Mesendoderm (in vitro differentiated cells): Measurements from ENCODE around the gene TEAD1.

Source experiments
- DNase-seq: peaks from one replicate; pipeline ENCODE4 v3.0.0; 2013
- H2AK5ac ChIP-seq: 2 replicates; pipeline ENCODE4 v1.6.1; 2013; ENCODE audit warnings: low read length, inconsistent platforms
- H2BK120ac ChIP-seq: 2 replicates; pipeline ENCODE4 v1.6.1; 2013; ENCODE audit warnings: low read depth, mild to moderate bottlenecking, low read length, moderate library complexity, mixed read lengths
- H2BK15ac ChIP-seq: replicated peaks from 2 replicates; pipeline ENCODE4 v1.6.1; 2013; ENCODE audit warnings: low read depth, mild to moderate bottlenecking, moderate library complexity
- H2BK5ac ChIP-seq: 2 replicates; pipeline ENCODE4 v1.6.1; 2013; ENCODE audit warnings: low read length, inconsistent platforms
- H3K18ac ChIP-seq: 2 replicates; pipeline ENCODE4 v1.6.1; 2013; ENCODE audit warnings: mild to moderate bottlenecking, low read length, mixed read lengths
- H3K23ac ChIP-seq: one replicate; pipeline ENCODE4 v1.6.1; 2013; ENCODE audit warnings: low read length
- H3K27ac ChIP-seq: 2 replicates; pipeline ENCODE4 v1.5.1; 2013; ENCODE audit warnings: low read depth, mild to moderate bottlenecking, inconsistent platforms, low read length, moderate library complexity
- H3K27me3 ChIP-seq: 2 replicates; pipeline ENCODE4 v1.6.1; 2013; ENCODE audit warnings: low read length, control low read depth, mild to moderate bottlenecking, inconsistent platforms; ENCODE audit not compliant: insufficient read depth, poor library complexity
- H3K36me3 ChIP-seq: 2 replicates; pipeline ENCODE4 v1.6.1; 2013; ENCODE audit warnings: low read length, inconsistent platforms; ENCODE audit not compliant: control insufficient read depth, insufficient read depth
- H3K4ac ChIP-seq: one replicate; pipeline ENCODE4 v1.6.1; 2013; ENCODE audit warnings: low read depth, mild to moderate bottlenecking, low read length, moderate library complexity
- H3K4me1 ChIP-seq: 2 replicates; pipeline ENCODE4 v1.6.1; 2013; ENCODE audit warnings: low read depth, low read length, inconsistent platforms; ENCODE audit not compliant: control insufficient read depth
- H3K4me2 ChIP-seq: 2 replicates; pipeline ENCODE4 v1.6.1; 2013; ENCODE audit warnings: low read length
- H3K4me3 ChIP-seq: 2 replicates; pipeline ENCODE4 v1.5.1; 2013; ENCODE audit warnings: mild to moderate bottlenecking, low read length
- H3K56ac ChIP-seq: one replicate; pipeline ENCODE4 v1.6.1; 2013; ENCODE audit warnings: low read length
- H3K79me1 ChIP-seq: 2 replicates; pipeline ENCODE4 v1.6.1; 2013; ENCODE audit warnings: low read length, inconsistent platforms
- H3K79me2 ChIP-seq: 2 replicates; pipeline ENCODE4 v1.6.1; 2013; ENCODE audit warnings: mild to moderate bottlenecking, low read length; ENCODE audit not compliant: control insufficient read depth, insufficient read depth
- H3K9ac ChIP-seq: 2 replicates; pipeline ENCODE4 v1.6.1; 2013; ENCODE audit warnings: low read length, inconsistent platforms
- H4K5ac ChIP-seq: one replicate; pipeline ENCODE4 v1.6.1; 2013; ENCODE audit warnings: low read length
- H4K8ac ChIP-seq: one replicate; pipeline ENCODE4 v1.6.1; 2013; ENCODE audit warnings: low read depth, mild to moderate bottlenecking, control low read depth, low read length, moderate library complexity
- WGBS: extraction: QIAGEN DNeasy Blood & Tissue Kit; methylation state at CpG from one replicate; pipeline ENCODE4 v1.1.7; 2013; ENCODE audit warnings: low lambda C conversion rate, missing lambda C conversion rate; ENCODE audit not compliant: insufficient coverage; ENCODE audit errors: extremely low coverage; 5-methylcytosine and 5-hydroxymethylcytosine counted together

TEAD1 gene

GRCh38 chr11:12864316-12865156, 190.3 kb downstream of the TEAD1 start:
- Histone ChIP-seq H3K4ac (peak overlapping the region; percentile 44), H2AK5ac (no peak overlapping the region), H3K4me3 (no peak overlapping the region), H3K27ac (peak overlapping the region; percentile 91), H2BK15ac (no peak overlapping the region), H3K9ac (peak overlapping the region; percentile 52), H3K27me3 (no peaks in the 10 kb centered on the region), H3K79me2 (peaks cover 14% of the 10 kb centered on the region), H3K79me1 (peaks cover 19% of the 10 kb centered on the region), H3K4me1 (peaks cover 22% of the 10 kb centered on the region), H3K56ac (peak overlapping the region; percentile 70), H3K23ac (no peak overlapping the region), H2BK120ac (no peak overlapping the region), H4K8ac (no peak overlapping the region), H3K4me2 (peak overlapping the region; percentile 33), H4K5ac (no peak overlapping the region), H3K18ac (peak overlapping the region; percentile 86), H3K36me3 (no peaks in the 10 kb centered on the region), H2BK5ac (peak overlapping the region; percentile 85)
- no CpG with 5 or more reads among the region's 13 CpGs for WGBS
- DNase-seq, result peak; percentile 100

- Histone ChIP-seq H3K4ac (no peak overlapping the region), H3K9ac (no peak overlapping the region), H3K36me3 (no peaks in the 10 kb centered on the region), H3K23ac (no peak overlapping the region), H3K27me3 (no peaks in the 10 kb centered on the region), H3K4me3 (no peak overlapping the region), H3K79me2 (peaks cover 4% of the 10 kb centered on the region), H2BK15ac (no peak overlapping the region), H3K18ac (no peak overlapping the region), H3K4me2 (no peak overlapping the region), H2AK5ac (no peak overlapping the region), H4K5ac (no peak overlapping the region), H2BK120ac (no peak overlapping the region), H4K8ac (no peak overlapping the region), H3K56ac (no peak overlapping the region), H3K79me1 (peaks cover 13% of the 10 kb centered on the region), H3K4me1 (peaks cover 22% of the 10 kb centered on the region), H2BK5ac (no peak overlapping the region), H3K27ac (no peak overlapping the region)
- no peak for DNase-seq
- WGBS, result no CpG with 5 or more reads among the region's 6 CpGs
Measured at GRCh38 chr11:12865863-12866595, 191.8 kb downstream of the TEAD1 start.

- Histone ChIP-seq H3K36me3 (no peaks in the 10 kb centered on the region), H3K23ac (no peak overlapping the region), H3K4me2 (no peak overlapping the region), H4K5ac (no peak overlapping the region), H2BK120ac (no peak overlapping the region), H3K27ac (no peak overlapping the region), H3K4ac (no peak overlapping the region), H3K27me3 (no peaks in the 10 kb centered on the region), H3K4me1 (peaks cover 20% of the 10 kb centered on the region), H2BK5ac (no peak overlapping the region), H3K79me2 (peaks cover 4% of the 10 kb centered on the region), H4K8ac (no peak overlapping the region), H3K4me3 (no peak overlapping the region), H2AK5ac (no peak overlapping the region), H3K9ac (no peak overlapping the region), H3K56ac (no peak overlapping the region), H2BK15ac (no peak overlapping the region), H3K18ac (no peak overlapping the region), H3K79me1 (peaks cover 16% of the 10 kb centered on the region)
- WGBS, result no CpG with 5 or more reads among the region's 2 CpGs
- DNase-seq, result peak; percentile 68
Measured at GRCh38 chr11:12867531-12867930, 193.3 kb downstream of the TEAD1 start.

GRCh38 chr11:12868315-12869073, 194.3 kb downstream of the TEAD1 start:
- no CpG with 5 or more reads among the region's 3 CpGs for WGBS
- peaks cover 14% of the 10 kb centered on the region for H3K4me1 ChIP-seq

GRCh38 chr11:12871241-12871640, 197.0 kb downstream of the TEAD1 start:
- H3K23ac ChIP-seq, result no peak overlapping the region
- H3K36me3 ChIP-seq, result no peaks in the 10 kb centered on the region
- no peak for DNase-seq
- H4K8ac ChIP-seq, result no peak overlapping the region
- H3K27ac ChIP-seq, result no peak overlapping the region
- H3K4me3 ChIP-seq, result no peak overlapping the region
- WGBS, result no CpG with 5 or more reads among the region's 2 CpGs
- H3K27me3 ChIP-seq, result no peaks in the 10 kb centered on the region
- H3K18ac ChIP-seq, result no peak overlapping the region
- H2BK5ac ChIP-seq, result no peak overlapping the region
- H2BK120ac ChIP-seq, result no peak overlapping the region
- H3K9ac ChIP-seq, result no peak overlapping the region
- H3K4me1 ChIP-seq, result peaks cover 6% of the 10 kb centered on the region
- no peak overlapping the region for H2BK15ac ChIP-seq
- H3K56ac ChIP-seq, result no peak overlapping the region
- H2AK5ac ChIP-seq, result no peak overlapping the region
- H3K4me2 ChIP-seq, result no peak overlapping the region
- peaks cover 18% of the 10 kb centered on the region for H3K79me1 ChIP-seq
- no peak overlapping the region for H3K4ac ChIP-seq
- no peak overlapping the region for H4K5ac ChIP-seq
- no peaks in the 10 kb centered on the region for H3K79me2 ChIP-seq

More at GRCh38 chr11:12868315-12869073, 194.3 kb downstream of the TEAD1 start:
- H2AK5ac ChIP-seq, result no peak overlapping the region
- DNase-seq, result peak; percentile 48
- H3K4me3 ChIP-seq, result no peak overlapping the region
- H4K8ac ChIP-seq, result no peak overlapping the region
- no peak overlapping the region for H2BK5ac ChIP-seq
- no peak overlapping the region for H3K23ac ChIP-seq
- no peak overlapping the region for H3K56ac ChIP-seq
- no peaks in the 10 kb centered on the region for H3K36me3 ChIP-seq
- no peak overlapping the region for H3K18ac ChIP-seq
- H2BK15ac ChIP-seq, result no peak overlapping the region
- no peaks in the 10 kb centered on the region for H3K27me3 ChIP-seq
- no peak overlapping the region for H3K27ac ChIP-seq
- peaks cover 16% of the 10 kb centered on the region for H3K79me1 ChIP-seq
- H4K5ac ChIP-seq, result no peak overlapping the region
- H3K4ac ChIP-seq, result no peak overlapping the region
- no peak overlapping the region for H2BK120ac ChIP-seq
- H3K4me2 ChIP-seq, result no peak overlapping the region
- H3K9ac ChIP-seq, result no peak overlapping the region
- peaks cover 4% of the 10 kb centered on the region for H3K79me2 ChIP-seq
